ENCODE data around the gene SCART1. TPM values are rescaled to one million over a fixed set of nuclear protein-coding genes. Genes with fewer than 3 reads are reported as not detected.
"Not testable (repeated sequence)": the region's sequence is repeated elsewhere in the genome, so short reads cannot be mapped to it uniquely, and the experiment has no call there.

Gene SCART1
- total RNA-seq, 1 donor from 2014 or later, result 4.8 TPM

DNA sequence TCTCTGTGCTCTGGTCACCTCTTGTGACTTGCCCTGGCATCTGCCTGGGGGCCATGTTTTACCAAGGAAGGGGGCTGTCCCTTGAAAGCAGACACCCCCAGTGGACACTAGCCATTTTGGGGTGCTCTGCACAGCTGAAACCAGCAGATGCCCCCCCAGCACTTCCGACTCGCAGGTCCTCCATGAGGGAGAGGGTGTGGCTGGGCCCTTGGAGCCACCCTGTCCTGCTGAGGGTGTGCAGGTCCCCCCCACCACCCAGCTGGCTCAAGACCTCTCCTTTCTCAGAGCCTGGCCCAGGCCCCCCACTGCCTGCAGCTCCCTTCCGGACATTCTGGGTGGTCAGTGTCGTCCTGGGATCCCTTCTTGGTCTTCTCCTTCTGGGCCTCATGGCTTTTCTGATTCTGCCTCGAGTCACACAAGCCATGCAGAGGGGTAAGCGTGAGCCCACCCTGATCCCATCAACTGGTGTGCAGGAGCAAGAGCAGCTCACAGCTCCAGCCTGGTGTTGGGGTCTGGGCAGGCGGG is 12.3 kb downstream of the SCART1 start:
- DNase-seq (ENCODE audit: low spot score in 2 of 2), result no peak
- Histone ChIP-seq H3K4me3 (no peak overlapping the region), H3K9me3 (no peaks in the 10 kb centered on the region), H3K4me1 (no peaks in the 10 kb centered on the region), H3K27me3 (no peaks in the 10 kb centered on the region), H3K27ac (no peak overlapping the region), H3K36me3 (peaks cover 4 to 10% of the 10 kb centered on the region in 2 donors)
- TF ChIP-seq, protein P1, sequence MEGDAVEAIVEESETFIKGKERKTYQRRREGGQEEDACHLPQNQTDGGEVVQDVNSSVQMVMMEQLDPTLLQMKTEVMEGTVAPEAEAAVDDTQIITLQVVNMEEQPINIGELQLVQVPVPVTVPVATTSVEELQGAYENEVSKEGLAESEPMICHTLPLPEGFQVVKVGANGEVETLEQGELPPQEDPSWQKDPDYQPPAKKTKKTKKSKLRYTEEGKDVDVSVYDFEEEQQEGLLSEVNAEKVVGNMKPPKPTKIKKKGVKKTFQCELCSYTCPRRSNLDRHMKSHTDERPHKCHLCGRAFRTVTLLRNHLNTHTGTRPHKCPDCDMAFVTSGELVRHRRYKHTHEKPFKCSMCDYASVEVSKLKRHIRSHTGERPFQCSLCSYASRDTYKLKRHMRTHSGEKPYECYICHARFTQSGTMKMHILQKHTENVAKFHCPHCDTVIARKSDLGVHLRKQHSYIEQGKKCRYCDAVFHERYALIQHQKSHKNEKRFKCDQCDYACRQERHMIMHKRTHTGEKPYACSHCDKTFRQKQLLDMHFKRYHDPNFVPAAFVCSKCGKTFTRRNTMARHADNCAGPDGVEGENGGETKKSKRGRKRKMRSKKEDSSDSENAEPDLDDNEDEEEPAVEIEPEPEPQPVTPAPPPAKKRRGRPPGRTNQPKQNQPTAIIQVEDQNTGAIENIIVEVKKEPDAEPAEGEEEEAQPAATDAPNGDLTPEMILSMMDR (IDR thresholded peaks at IDR 0.05), result no peak
- intact Hi-C loops (cut with DNase I), result no loop called here

DNA sequence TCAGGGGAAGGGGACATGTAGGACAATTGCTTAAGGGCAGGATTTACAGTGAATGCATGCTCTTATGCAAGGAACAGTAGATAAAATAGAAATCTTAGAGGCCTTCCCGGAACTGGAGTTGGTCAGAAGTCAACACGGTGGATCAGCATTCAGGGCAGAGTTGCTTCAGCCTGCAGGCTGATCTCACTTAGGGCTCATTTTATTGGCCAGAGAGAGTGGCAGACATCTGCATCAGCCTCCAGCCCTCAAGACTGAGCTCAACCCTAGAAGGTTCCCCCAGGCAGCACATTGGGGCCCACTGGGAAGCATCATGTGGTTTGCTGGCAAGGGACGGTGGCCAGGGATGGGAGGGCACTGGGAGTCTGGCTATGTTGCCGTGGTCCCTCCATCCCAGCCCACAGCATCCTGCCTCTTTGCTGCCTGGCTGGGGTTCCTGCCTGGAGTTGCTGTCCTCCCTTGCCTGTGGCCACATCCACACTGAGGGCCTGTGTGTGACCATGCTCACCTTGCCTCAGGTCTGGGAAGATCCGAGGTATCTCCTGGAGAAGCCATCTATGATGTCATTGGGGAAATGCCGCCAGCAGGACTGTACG is 13.0 kb downstream of the SCART1 start:
- H3K4me1 ChIP-seq, result no peaks in the 10 kb centered on the region
- H3K36me3 ChIP-seq, result peaks cover 3 to 10% of the 10 kb centered on the region in 2 donors
- intact Hi-C loops (cut with DNase I), result no loop called here
- no peak for DNase-seq (ENCODE audit: low spot score in 2 of 2)
- H3K27me3 ChIP-seq, result no peaks in the 10 kb centered on the region
- no peak overlapping the region for H3K4me3 ChIP-seq
- H3K9me3 ChIP-seq, result no peaks in the 10 kb centered on the region
- TF ChIP-seq, protein P1 (IDR thresholded peaks at IDR 0.05), result no peak
- no peak overlapping the region for H3K27ac ChIP-seq

DNA sequence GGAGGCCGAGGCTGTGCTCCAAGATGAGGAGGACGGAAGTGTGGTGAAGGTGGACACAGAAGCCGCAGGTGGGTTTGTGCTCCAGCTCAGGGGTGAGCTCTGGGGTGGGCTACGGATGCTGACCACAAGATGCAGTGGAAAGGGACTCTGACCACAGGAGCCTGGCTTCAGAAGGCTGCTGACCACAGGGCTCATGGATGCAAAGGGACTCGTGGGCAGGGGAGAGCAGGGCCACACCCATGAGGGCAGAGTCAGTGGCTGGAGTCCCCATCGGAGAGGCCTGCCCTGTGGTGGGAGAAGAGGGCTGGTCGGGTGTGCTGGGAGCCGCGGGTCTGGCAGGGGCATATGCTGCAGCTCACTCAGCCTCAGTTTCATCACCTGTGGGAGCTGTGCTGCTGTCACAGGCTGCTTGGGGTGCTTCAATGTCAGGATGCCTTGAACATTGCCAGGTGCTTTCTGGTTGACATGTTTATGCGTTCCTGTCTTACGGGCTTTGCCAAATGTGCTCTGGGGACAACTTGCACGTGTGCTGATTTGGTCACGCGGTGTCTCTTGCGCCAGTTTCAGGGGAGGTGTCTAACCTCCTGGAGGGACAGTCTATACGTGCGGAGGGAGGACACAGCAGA is 13.7 kb downstream of the SCART1 start:
- no peak for DNase-seq (ENCODE audit: low spot score in 2 of 2)
- no peaks in the 10 kb centered on the region for H3K4me1 ChIP-seq
- H3K36me3 ChIP-seq, result peaks cover 0 to 10% of the 10 kb centered on the region in 2 donors
- intact Hi-C loops (cut with DNase I), result no loop called here
- H3K27me3 ChIP-seq, result no peaks in the 10 kb centered on the region
- H3K9me3 ChIP-seq, result no peaks in the 10 kb centered on the region
- H3K4me3 ChIP-seq, result no peak overlapping the region
- TF ChIP-seq, protein P1 (IDR thresholded peaks at IDR 0.05), result no peak
- H3K27ac ChIP-seq, result no peak overlapping the region

DNA sequence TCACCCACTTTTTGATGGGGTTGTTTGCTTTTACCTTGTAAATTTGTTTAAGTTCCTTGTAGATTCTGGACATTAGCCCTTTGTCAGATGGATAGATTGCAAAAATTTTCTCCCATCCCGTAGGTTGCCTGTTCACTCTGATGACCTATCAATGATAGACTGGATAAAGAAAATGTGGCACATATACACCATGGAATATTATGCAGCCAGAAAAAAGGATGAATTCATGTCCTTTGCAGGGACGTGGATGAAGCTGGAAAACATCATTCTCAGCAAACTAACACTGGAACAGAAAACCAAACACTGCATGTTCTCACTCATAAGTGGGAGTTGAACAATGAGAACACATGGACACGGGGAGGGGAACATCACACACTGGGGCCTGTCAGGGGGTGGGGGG is 15.5 kb downstream of the SCART1 start:
- H3K27me3 ChIP-seq; H3K4me3 ChIP-seq; H3K27ac ChIP-seq; intact Hi-C loops (cut with DNase I); DNase-seq (ENCODE audit: low spot score in 2 of 2); H3K4me1 ChIP-seq; H3K9me3 ChIP-seq; H3K36me3 ChIP-seq: not testable (repeated sequence)

DNA sequence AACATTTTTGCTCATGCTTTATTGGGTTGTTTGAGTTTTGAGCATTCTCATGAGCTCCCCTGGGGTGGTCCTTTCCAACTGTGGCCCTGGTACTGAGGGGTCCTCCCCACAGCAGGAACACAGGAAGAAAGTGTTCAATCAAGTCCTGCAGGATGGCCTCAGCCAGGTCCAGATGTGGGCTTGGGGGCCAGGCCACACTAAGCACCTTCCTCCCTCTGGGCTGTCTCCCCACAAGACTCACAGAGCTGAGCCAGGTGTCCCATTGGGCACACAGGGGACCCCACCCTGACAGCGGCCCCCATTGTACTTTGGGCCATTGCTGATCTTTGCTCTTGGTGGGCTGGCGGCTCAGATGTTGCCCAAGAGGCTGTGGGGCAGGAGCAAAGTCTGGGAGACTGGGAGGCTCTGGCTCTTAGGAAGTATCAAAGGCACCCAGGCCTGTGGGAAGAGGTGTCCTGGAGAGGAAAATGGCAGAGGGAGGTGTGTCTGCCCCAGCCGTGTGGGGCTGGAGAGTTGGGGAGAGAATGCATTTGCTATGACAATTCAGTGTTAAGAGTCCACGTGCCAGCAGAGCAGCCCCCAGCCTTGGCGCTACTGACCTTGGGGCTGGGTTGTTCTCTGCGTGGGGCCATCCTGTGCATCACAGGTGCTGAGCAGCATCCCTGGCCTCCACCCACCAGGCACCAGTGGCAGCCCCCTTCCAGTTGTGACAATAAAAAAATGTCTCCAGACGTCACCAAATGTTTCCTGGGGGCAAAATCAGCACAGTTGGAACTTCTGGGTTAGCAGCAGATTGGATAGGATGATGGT is 17.8 kb downstream of the SCART1 start:
- intact Hi-C loops (cut with DNase I), result no loop called here
- TF ChIP-seq, protein P1 (IDR thresholded peaks at IDR 0.05), result no peak
- no peak for DNase-seq (ENCODE audit: low spot score in 2 of 2)
- H3K36me3 ChIP-seq, result peaks cover 0 to 10% of the 10 kb centered on the region in 2 donors
- H3K27me3 ChIP-seq, result no peaks in the 10 kb centered on the region
- H3K4me3 ChIP-seq, result no peak overlapping the region
- no peaks in the 10 kb centered on the region for H3K9me3 ChIP-seq
- no peak overlapping the region for H3K27ac ChIP-seq
- H3K4me1 ChIP-seq, result no peaks in the 10 kb centered on the region

DNA sequence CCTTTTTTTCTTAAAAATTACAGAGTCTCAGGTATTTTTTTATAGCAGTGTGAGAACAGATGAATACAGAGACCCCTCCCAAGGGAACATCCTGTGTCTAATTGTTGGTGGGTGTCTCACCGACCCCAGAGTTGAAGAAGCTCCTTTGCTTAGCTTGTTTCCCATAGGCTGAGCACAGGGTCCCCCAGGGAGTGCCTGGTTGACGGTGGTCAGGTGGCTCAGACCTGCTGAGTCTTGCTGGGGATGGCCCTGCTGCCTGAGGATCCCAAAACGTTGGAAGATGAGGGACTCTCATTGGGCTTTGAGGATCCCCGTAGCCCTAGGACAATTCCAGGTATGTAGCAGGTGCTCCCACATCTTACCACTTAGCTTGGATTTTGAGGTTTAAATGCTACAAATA is 19.5 kb downstream of the SCART1 start:
- no peaks in the 10 kb centered on the region for H3K27me3 ChIP-seq
- DNase-seq (ENCODE audit: low spot score in 2 of 2), result no peak
- H3K36me3 ChIP-seq, result no peaks in the 10 kb centered on the region
- intact Hi-C loops (cut with DNase I), result no loop called here
- no peak overlapping the region for H3K4me3 ChIP-seq
- no peaks in the 10 kb centered on the region for H3K9me3 ChIP-seq
- TF ChIP-seq, protein P1 (IDR thresholded peaks at IDR 0.05), result no peak
- no peaks in the 10 kb centered on the region for H3K4me1 ChIP-seq
- no peak overlapping the region for H3K27ac ChIP-seq
